ENCODE results near the gene AFF3. TPM values are rescaled to one million over a fixed set of nuclear protein-coding genes. Genes with fewer than 3 reads are reported as not detected.

AFF3 gene
- total and polyA plus RNA-seq, 2 of the 8 experiments (the other 6 are each of a cell fraction or from before 2014, with no cell fraction given), result 0.27 to 3.0 TPM

DNA sequence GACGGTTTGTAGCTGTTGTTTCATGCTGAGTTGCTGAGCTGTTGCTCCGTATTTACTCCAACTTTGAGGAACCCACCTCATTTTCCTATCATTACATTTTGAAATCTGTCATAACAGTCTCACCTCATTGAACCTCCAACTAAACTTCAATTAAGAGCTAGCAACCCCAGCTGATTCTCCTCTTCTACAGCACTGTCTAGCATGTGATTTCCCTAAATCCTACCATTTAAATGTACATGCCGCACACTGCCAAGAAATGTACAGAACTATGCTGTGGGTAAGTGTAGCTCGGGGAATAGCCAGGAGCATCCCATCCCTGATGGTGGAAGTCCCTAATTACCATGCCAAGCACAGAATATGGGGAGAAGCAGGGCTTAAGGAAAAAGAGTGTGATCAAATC lies 299.9 kb downstream of the AFF3 start:
- no peak overlapping the region for H3K9ac ChIP-seq (replicated peaks in 1 of 4; ENCODE audit: extremely low read depth in 1 of 4, low read depth in 3 of 4, low read length in 3 of 4)
- no peak overlapping the region for H3K18ac ChIP-seq (ENCODE audit: extremely low read depth, low read length)
- H2BK12ac ChIP-seq (ENCODE audit: low read depth, low read length), result no peak overlapping the region
- CTCF ChIA-PET (ENCODE audit: partially characterized antibody), result interaction anchor here (0.7 kb wide), 1 partner anchor 404 kb away, joined by 3 read pairs; no protein-coding TSS in a partner anchor
- no peaks in the 10 kb centered on the region for H4K20me1 ChIP-seq (replicated peaks in 1 of 2; ENCODE audit: control insufficient read depth in 1 of 2, insufficient read depth in 2 of 2, low read length in 2 of 2)
- no peak overlapping the region for H3K14ac ChIP-seq (ENCODE audit: insufficient read length)
- FAIRE-seq, result no peak
- no peaks in the 10 kb centered on the region for H3K36me3 ChIP-seq (ENCODE audit: control insufficient read depth in 2 of 4, insufficient read depth in 4 of 4, low read length in 3 of 4)
- peaks cover 0 to 4% (median 0%) of the 10 kb centered on the region in 4 experiments; a peak in 1 of 7 replicates for H3K4me1 ChIP-seq (replicated peaks in 1 of 4; ENCODE audit: control insufficient read depth in 3 of 4, insufficient read depth in 4 of 4, low read length in 3 of 4)
- H2BK15ac ChIP-seq (ENCODE audit: low read length), result no peak overlapping the region
- no peak overlapping the region for H4K91ac ChIP-seq (replicated peaks; ENCODE audit: insufficient read length, low read length)
- H3K4me2 ChIP-seq (ENCODE audit: insufficient read depth in 1 of 2, low read depth in 2 of 2, low read length in 2 of 2), result no peak overlapping the region
- no peak overlapping the region for H2BK5ac ChIP-seq (ENCODE audit: low read depth, low read length)
- no peaks in the 10 kb centered on the region for H3K79me1 ChIP-seq (ENCODE audit: low read depth, low read length)
- H3K4ac ChIP-seq (replicated peaks; ENCODE audit: insufficient read length, low read depth, low read length), result no peak overlapping the region
- no peaks in the 10 kb centered on the region for H3K23me2 ChIP-seq (ENCODE audit: low read depth, low read length)
- POLR2A ChIA-PET (ENCODE audit: partially characterized antibody), result interaction anchor here (0.8 kb wide), 1 partner anchor 114 kb away, joined by 3 read pairs; no protein-coding TSS in a partner anchor
- no peak for DNase-seq (ENCODE audit: low read depth in 1 of 2, low spot score in 2 of 2)
- no peaks in the 10 kb centered on the region for H3K79me2 ChIP-seq (ENCODE audit: control insufficient read depth in 1 of 2, insufficient read depth in 2 of 2, low read length in 2 of 2)
- no peak overlapping the region for H3K4me3 ChIP-seq (ENCODE audit: extremely low read depth in 1 of 4, insufficient read depth in 2 of 4, low read depth in 3 of 4, low read length in 4 of 4)
- no peak overlapping the region for H4K5ac ChIP-seq (ENCODE audit: insufficient read length, low read depth, low read length)
- H3K9me3 ChIP-seq (ENCODE audit: insufficient read depth in 2 of 2, low read depth in 1 of 2, low read length in 1 of 2), result no peaks in the 10 kb centered on the region
- no peak overlapping the region for H3K27ac ChIP-seq (ENCODE audit: low read depth, low read length)
- H4K8ac ChIP-seq (ENCODE audit: extremely low read depth, insufficient read depth, low read length), result no peak overlapping the region
- no peak overlapping the region for H3K56ac ChIP-seq (replicated peaks; ENCODE audit: insufficient read length, low read depth, low read length)
- H2AFZ ChIP-seq (ENCODE audit: low read length), result no peak overlapping the region
- H3K27me3 ChIP-seq (replicated peaks in 1 of 4; ENCODE audit: control insufficient read depth in 3 of 4, extremely low read depth in 1 of 4, insufficient read depth in 3 of 4, low read length in 3 of 4), result peaks cover 0 to 1% (median 0%) of the 10 kb centered on the region in 4 experiments; a peak in 1 of 7 replicates
- H2BK120ac ChIP-seq (replicated peaks; ENCODE audit: low read depth, low read length), result no peak overlapping the region
- no peak overlapping the region for H2AK5ac ChIP-seq (ENCODE audit: low read depth, low read length)
- H2BK20ac ChIP-seq (ENCODE audit: low read length), result no peak overlapping the region
- no peak overlapping the region for H3K23ac ChIP-seq (ENCODE audit: insufficient read length)
- WGBS, 2 experiments (ENCODE audit: extremely low coverage in 1 of 2, insufficient coverage in 1 of 2, insufficient read length in 1 of 2, insufficient replicate concordance in 2 of 2, low coverage in 1 of 2, low lambda C conversion rate in 2 of 2, missing lambda C conversion rate in 1 of 2), result 89% methylated on average over 4 of the region's 4 CpGs; no CpG with 5 or more reads in 1 of the 2 experiments
